ENCODE results near the gene ZNF827. TPM values are rescaled to one million over a fixed set of nuclear protein-coding genes. Genes with fewer than 3 reads are reported as not detected.

ZNF827 gene, protein sequence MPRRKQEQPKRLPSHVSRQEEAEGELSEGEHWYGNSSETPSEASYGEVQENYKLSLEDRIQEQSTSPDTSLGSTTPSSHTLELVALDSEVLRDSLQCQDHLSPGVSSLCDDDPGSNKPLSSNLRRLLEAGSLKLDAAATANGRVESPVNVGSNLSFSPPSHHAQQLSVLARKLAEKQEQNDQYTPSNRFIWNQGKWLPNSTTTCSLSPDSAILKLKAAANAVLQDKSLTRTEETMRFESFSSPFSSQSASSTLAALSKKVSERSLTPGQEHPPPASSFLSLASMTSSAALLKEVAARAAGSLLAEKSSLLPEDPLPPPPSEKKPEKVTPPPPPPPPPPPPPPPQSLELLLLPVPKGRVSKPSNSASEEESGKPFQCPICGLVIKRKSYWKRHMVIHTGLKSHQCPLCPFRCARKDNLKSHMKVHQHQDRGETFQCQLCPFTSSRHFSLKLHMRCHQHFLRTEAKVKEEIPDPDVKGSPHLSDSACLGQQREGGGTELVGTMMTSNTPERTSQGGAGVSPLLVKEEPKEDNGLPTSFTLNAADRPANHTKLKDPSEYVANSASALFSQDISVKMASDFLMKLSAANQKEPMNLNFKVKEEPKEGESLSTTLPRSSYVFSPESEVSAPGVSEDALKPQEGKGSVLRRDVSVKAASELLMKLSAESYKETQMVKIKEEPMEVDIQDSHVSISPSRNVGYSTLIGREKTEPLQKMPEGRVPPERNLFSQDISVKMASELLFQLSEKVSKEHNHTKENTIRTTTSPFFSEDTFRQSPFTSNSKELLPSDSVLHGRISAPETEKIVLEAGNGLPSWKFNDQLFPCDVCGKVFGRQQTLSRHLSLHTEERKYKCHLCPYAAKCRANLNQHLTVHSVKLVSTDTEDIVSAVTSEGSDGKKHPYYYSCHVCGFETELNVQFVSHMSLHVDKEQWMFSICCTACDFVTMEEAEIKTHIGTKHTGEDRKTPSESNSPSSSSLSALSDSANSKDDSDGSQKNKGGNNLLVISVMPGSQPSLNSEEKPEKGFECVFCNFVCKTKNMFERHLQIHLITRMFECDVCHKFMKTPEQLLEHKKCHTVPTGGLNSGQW
- total RNA-seq: 10 to 100 TPM in 8 of 9 donors, 1 to 10 TPM in 1; 9.5 to 30.1 (median 18.6) TPM
- 1 to 10 TPM; 4.5 to 9.2 TPM for polyA plus RNA-seq
- long read RNA-seq, donor 1, partial matches to known transcripts: 4 of 6 reads
- long read RNA-seq, donor 1, other reads (novel, unspliced or antisense): 2 of 6 reads
- long read RNA-seq, donor 2, full-length matches to known transcripts: 1 of 10 reads
- long read RNA-seq, donor 2, partial matches to known transcripts: 3 of 10 reads
- long read RNA-seq, donor 2, other reads (novel, unspliced or antisense): 6 of 10 reads
- long read RNA-seq, donor 3, partial matches to known transcripts: 1 of 8 reads
- long read RNA-seq, donor 3, other reads (novel, unspliced or antisense): 7 of 8 reads

DNA sequence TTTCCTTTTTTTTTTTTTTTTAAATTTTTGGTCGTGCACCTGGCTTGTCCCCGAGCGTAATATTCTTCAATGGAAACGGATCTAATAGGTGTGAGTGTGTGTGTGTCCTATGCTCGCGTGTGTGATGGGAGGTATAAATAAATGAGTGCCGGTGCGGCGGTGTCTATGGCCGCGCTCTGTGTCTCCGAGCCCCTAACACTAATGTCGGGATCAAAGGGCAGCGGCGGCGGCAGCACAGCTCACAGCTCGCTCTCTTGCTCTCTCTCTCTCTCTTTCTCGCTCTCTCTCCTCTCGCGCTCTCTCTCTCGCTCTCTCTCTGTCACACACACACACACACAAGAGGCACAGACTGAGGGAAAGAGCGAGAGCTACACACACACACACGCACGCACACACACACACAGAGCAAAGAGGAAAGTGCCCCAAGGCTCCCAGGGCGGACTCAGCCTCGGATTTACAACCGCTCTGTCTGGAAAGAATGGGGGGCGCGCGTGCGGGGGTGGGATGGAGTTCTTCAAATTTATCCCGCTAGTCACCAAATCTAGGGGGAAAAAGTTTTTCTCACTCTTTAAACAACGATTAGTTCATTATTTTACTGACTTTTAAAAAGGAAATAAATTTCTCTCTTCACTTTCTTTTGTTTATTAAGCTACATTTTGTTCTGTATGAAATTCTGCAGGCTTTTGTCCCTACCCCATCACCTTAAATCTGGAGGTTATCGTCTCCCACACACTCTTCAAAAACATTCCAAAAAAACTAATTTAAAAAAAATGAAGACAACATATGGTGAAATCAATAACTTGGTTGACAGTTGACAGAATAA, at the start of gene ZNF827:
Gene ZNF827, minus strand, starts transcription at position 206 of the 823 bp plus-strand sequence. CDS start 416 bp downstream, outside the sequence.
- WGBS, 4 donors: 4 to 5% (median 4%) methylated on average over 34 of the region's 34 CpGs
- ATAC-seq: peak; percentile 54 to 66 (median 61)
- TF ChIP-seq, protein P1, sequence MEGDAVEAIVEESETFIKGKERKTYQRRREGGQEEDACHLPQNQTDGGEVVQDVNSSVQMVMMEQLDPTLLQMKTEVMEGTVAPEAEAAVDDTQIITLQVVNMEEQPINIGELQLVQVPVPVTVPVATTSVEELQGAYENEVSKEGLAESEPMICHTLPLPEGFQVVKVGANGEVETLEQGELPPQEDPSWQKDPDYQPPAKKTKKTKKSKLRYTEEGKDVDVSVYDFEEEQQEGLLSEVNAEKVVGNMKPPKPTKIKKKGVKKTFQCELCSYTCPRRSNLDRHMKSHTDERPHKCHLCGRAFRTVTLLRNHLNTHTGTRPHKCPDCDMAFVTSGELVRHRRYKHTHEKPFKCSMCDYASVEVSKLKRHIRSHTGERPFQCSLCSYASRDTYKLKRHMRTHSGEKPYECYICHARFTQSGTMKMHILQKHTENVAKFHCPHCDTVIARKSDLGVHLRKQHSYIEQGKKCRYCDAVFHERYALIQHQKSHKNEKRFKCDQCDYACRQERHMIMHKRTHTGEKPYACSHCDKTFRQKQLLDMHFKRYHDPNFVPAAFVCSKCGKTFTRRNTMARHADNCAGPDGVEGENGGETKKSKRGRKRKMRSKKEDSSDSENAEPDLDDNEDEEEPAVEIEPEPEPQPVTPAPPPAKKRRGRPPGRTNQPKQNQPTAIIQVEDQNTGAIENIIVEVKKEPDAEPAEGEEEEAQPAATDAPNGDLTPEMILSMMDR (IDR thresholded peaks at IDR 0.05): no peak
- TF ChIP-seq POLR2A (IDR thresholded peaks at IDR 0.05): no peak

DNA sequence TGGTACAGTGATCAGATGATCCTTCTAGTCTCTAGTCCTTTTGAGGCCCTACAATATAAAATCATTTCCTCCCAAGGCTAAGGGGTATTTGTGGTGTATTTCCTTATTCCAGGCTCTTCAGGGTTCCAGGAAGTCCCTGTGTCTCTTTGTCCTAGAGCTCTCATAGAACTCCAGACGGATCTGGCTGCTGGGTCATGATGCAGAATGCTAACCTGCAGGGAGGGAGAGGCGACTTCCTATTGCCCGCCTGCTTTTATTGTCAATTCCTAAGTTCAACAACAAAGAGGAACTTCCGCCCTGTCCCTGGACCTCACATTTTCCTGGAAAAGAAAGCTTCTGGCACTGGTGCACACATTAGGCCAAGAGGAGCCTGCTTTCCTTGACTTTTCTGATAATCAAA, 45.9 kb upstream of the ZNF827 start:
- Histone ChIP-seq H3K36me3 (no peaks in the 10 kb centered on the region), H3K9me3 (no peaks in the 10 kb centered on the region), H3K4me3 (no peak overlapping the region), H3K4me1 (peaks cover 0 to 6% (median 0%) of the 10 kb centered on the region in 12 donors), H3K27ac (peak overlapping the region in 1 of 12 donors; percentile 30), H3K27me3 (no peaks in the 10 kb centered on the region)
- intact Hi-C loops (cut with DNase I): no loop called here
- peak in 3 of 5 donors; percentile 13 to 42 (median 26) for DNase-seq
- ATAC-seq: peak in 3 of 4 donors; percentile 36 to 82 (median 63)
- 59 to 72% (median 64%) methylated on average over 4 of the region's 4 CpGs for WGBS, 4 donors
- TF ChIP-seq, protein P1 (IDR thresholded peaks at IDR 0.05): no peak
- TF ChIP-seq POLR2A (IDR thresholded peaks at IDR 0.05): no peak

More for the DNA sequence above, at the start of gene ZNF827:
- H3K4me1 ChIP-seq: peaks cover 0 to 28% (median 19%) of the 10 kb centered on the region in 12 donors
- intact Hi-C loops (cut with DNase I): loop anchor here in 7 of 10 donors (2.0 to 10.0 kb wide), 13 partner anchors 52 to 324 kb away; partner anchors contain the start of genes MMAA (in 3 of the 7) and LSM6 (in 2 of the 7)
- H3K36me3 ChIP-seq: no peaks in the 10 kb centered on the region
- no peaks in the 10 kb centered on the region for H3K27me3 ChIP-seq
- DNase-seq: peak; percentile 68 to 75 (median 72)
- H3K27ac ChIP-seq: peak within 1 kb of the TSS; percentile 79 to 99 (median 96)
- H3K4me3 ChIP-seq: peak within 1 kb of the TSS; percentile 70 to 93 (median 80)
- H3K9me3 ChIP-seq: no peaks in the 10 kb centered on the region

DNA sequence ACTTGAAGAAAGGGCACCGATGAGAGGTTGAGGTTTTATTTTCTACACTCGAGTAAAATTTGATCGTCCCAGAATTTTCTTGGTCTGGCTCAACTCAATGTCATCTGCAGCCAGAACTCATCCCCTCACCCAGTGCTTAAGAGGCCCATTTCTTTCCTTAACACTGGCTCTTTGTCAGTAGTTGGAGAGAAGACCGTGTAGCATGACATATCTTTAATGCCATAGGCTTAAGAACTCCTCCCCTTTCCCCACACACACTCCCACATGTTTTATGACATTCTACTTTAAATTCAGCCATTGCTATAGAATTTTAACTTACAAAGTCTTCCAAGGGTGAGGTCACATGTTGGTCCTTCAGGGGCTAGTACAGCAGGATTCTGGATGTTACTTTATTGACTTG, 44.2 kb upstream of the ZNF827 start:
- no peaks in the 10 kb centered on the region for H3K27me3 ChIP-seq
- TF ChIP-seq, protein P1 (IDR thresholded peaks at IDR 0.05): no peak
- no peak for TF ChIP-seq POLR2A (IDR thresholded peaks at IDR 0.05)
- peaks cover 0 to 12% (median 2%) of the 10 kb centered on the region in 12 donors for H3K4me1 ChIP-seq
- no peak overlapping the region for H3K4me3 ChIP-seq
- no peak overlapping the region for H3K27ac ChIP-seq
- DNase-seq (no peak), ATAC-seq (no peak)
- no peaks in the 10 kb centered on the region for H3K9me3 ChIP-seq
- intact Hi-C loops (cut with DNase I): no loop called here
- H3K36me3 ChIP-seq: no peaks in the 10 kb centered on the region
- WGBS, 4 donors: 80 to 89% (median 80%) methylated on average over 4 of the region's 4 CpGs
